HUES48 (cell line): ENCODE data around the gene TBC1D22A.

Experiments
- H3K27ac ChIP-seq: one replicate; pipeline ENCODE4 v1.7.0; 2013; ENCODE audit warnings: low read depth, low read length, inconsistent platforms
- H3K27me3 ChIP-seq: 2 replicates; pipeline ENCODE4 v1.6.1; 2013; ENCODE audit warnings: mild to moderate bottlenecking, low read length; ENCODE audit not compliant: control insufficient read depth, insufficient read depth
- H3K36me3 ChIP-seq: 2 replicates; pipeline ENCODE4 v1.6.1; 2013; ENCODE audit warnings: low read length; ENCODE audit not compliant: control insufficient read depth, insufficient read depth
- H3K4me1 ChIP-seq: 2 replicates; pipeline ENCODE4 v1.6.1; 2013; ENCODE audit warnings: mild to moderate bottlenecking, low read length; ENCODE audit not compliant: control insufficient read depth, insufficient read depth
- H3K4me3 ChIP-seq: 2 replicates; pipeline ENCODE4 v1.5.1; 2013; ENCODE audit warnings: mild to moderate bottlenecking, low read depth, low read length
- H3K9ac ChIP-seq: 2 replicates; pipeline ENCODE4 v1.6.1; 2013; ENCODE audit warnings: mild to moderate bottlenecking, low read depth, low read length, moderate library complexity
- H3K9me3 ChIP-seq: 2 replicates; pipeline ENCODE4 v1.6.1; 2013; ENCODE audit warnings: low read length; ENCODE audit not compliant: control insufficient read depth, insufficient read depth

TBC1D22A gene

DNA sequence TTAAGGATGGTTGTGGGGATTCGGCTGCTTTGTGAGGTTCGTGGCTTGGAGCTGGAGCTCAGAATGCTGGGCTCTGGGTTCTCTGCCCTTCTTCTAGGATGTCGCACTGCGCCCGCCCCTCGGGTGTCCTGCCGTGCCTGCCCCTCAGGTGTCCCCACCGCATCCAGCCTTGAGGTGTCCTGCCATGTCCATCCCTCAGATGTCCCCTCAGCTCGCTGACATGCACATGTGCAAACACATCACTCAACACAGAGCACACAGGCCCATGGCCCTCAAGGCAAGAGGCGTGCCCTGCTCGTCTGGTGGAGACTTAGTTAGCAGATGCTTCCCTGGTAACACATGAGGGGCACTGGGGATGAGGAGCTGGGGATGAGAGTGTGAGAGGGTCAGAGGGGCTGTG is 359.3 kb downstream of the TBC1D22A start:
- no peak overlapping the region for H3K27ac ChIP-seq
- H3K4me1 ChIP-seq = no peaks in the 10 kb centered on the region
- H3K36me3 ChIP-seq = no peaks in the 10 kb centered on the region
- H3K9me3 ChIP-seq = no peaks in the 10 kb centered on the region
- no peak overlapping the region for H3K4me3 ChIP-seq
- no peaks in the 10 kb centered on the region for H3K27me3 ChIP-seq
- no peak overlapping the region for H3K9ac ChIP-seq

DNA sequence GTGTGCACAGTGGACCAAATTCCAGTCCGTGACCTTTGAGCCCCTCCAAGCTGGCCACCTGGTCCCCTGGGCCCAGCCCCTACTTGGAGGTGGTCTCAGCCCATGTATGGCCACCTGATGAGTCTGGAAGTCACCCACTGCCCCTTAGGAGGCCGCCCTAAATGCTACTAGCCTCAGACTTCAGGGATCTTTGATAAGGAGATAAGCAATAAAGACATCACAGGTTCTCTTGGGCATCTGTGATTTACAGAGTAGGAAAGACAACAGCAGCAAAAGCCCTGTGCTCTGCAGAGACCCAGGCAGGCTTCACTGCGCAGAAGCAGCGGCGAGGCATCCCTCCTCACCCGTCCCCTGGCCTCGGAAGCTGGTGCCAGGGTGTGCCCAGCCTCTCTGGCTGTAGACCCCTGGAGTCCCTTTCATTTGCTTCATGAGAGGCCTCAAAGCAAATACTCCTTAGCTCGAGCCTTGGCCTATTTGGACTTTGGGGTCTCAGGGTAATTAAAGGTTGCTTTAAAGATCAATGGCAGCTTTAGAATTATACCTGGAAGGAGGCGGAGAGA is 360.1 kb downstream of the TBC1D22A start:
- no peak overlapping the region for H3K4me3 ChIP-seq
- H3K9me3 ChIP-seq = no peaks in the 10 kb centered on the region
- H3K9ac ChIP-seq = no peak overlapping the region
- no peaks in the 10 kb centered on the region for H3K36me3 ChIP-seq
- no peak overlapping the region for H3K27ac ChIP-seq
- no peaks in the 10 kb centered on the region for H3K27me3 ChIP-seq
- no peaks in the 10 kb centered on the region for H3K4me1 ChIP-seq

DNA sequence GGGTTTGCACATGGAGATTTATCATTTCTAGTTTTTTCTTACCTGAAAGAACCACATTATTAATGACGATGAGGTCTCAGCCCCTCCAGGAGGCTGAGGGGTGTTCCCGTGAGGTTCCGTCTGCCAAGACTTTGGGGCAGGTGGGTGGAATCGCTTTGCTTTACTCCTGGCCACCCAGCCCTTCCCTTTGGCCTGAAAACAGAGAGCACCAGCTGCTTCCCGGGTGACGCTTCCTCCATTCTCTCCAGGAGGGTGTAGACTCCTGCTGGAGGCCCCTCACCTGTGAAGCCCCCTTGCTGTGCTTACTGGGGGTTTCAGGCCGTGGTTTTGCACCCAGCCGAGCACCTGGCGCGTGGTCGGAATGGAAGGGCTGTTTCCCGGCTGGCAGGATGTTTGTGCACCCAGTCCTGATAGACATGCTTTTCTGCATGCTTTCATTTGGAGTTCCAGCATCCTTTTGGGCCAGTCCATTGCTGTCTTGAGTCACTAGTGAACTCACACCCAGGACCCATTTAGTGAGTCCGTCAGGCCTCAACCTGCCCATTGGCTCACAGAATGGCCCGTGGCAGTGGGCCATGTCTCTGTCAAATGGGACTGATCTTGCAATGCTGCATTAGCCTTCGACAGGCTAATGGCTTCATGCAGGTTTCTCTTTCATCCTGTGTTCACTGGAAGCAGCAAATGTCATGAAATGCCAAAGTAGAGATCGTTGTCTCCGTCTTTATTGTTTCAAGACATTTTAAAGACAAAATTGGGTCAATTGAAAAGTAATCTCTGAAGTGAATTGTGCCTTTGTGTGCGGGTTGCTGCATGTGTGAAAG is 360.8 kb downstream of the TBC1D22A start:
- Histone ChIP-seq H3K27ac (no peak overlapping the region), H3K36me3 (no peaks in the 10 kb centered on the region), H3K27me3 (no peaks in the 10 kb centered on the region), H3K4me3 (no peak overlapping the region), H3K4me1 (no peaks in the 10 kb centered on the region), H3K9me3 (no peaks in the 10 kb centered on the region), H3K9ac (no peak overlapping the region)

DNA sequence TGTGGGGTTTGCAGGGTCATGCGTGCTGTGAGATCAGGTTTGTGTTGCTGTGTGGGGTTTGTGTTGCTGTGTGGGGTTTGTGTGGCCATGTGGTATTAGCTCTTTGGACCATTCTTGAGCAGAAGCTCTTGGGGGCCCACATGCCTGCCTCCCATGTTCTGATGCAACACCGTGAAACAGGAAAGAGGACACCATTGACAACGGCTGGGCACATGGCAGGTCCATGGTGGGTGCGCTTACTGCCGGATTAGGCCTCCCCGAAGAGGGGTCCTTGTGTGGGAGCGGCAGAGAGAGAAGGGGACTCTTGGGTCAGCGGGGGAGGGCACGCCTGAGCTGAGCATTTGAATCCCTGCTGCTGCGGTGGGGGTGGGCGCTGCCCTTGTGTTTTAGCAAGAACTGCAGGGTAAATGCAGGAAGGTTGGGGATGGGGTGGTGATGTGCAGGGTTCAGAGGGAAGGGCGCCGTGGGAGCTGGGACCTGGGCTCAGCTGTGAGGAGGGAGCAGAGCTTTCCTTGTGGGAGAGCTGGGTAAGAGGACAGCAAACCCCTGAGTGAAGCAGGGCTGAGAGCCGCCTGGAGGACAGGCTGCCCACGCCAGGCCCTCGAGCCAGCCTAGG is 361.5 kb downstream of the TBC1D22A start:
- H3K27me3 ChIP-seq = no peaks in the 10 kb centered on the region
- H3K4me1 ChIP-seq = no peaks in the 10 kb centered on the region
- no peaks in the 10 kb centered on the region for H3K36me3 ChIP-seq
- no peak overlapping the region for H3K27ac ChIP-seq
- H3K4me3 ChIP-seq = no peak overlapping the region
- H3K9ac ChIP-seq = no peak overlapping the region
- H3K9me3 ChIP-seq = no peaks in the 10 kb centered on the region

DNA sequence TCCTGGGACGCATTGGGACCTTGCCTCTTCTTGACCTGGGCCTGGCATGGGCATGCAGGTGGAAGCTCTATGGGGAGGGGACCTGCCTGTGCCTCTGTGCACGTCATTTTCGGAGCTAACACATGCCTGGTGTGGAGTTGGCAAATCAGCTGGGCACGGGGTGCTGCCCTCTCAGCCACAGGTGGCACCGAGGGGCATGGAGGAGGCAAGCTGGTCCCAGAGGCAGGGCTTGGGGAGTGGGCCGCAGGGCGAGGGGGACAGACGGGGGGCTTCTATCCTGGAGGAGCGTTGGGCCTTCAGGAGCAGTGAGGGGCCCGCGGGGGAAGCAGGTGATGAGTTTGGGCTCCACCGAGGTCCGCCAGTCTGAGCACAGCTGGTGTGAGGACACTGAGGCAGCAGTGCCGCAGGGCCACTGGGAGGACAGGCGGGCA is 362.0 kb downstream of the TBC1D22A start:
- Histone ChIP-seq H3K27me3 (no peaks in the 10 kb centered on the region), H3K9ac (no peak overlapping the region), H3K9me3 (no peaks in the 10 kb centered on the region), H3K4me1 (no peaks in the 10 kb centered on the region), H3K4me3 (no peak overlapping the region), H3K36me3 (no peaks in the 10 kb centered on the region), H3K27ac (no peak overlapping the region)

DNA sequence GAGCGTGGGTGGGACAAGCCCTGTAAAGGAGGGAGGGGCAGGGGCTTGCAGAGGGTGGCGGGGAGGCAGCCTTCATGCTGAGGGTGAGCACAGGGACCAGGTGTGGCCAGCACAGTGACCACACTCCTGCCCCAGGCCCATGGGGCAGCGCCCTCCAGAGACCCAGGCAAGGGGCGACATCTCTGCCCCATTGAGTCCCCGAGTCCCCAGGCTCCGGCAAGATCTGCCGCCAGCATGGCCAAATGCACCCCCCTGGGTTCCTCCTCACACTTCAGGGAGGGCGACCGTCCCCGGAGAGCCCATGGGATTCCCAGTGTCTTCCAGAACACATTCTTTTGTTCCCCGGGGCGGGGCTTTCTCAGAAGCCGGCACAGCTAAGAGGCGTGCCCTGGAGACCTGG is 362.5 kb downstream of the TBC1D22A start:
- Histone ChIP-seq H3K9me3 (no peaks in the 10 kb centered on the region), H3K4me1 (no peaks in the 10 kb centered on the region), H3K27ac (no peak overlapping the region), H3K4me3 (no peak overlapping the region), H3K36me3 (no peaks in the 10 kb centered on the region), H3K9ac (no peak overlapping the region), H3K27me3 (no peaks in the 10 kb centered on the region)

DNA sequence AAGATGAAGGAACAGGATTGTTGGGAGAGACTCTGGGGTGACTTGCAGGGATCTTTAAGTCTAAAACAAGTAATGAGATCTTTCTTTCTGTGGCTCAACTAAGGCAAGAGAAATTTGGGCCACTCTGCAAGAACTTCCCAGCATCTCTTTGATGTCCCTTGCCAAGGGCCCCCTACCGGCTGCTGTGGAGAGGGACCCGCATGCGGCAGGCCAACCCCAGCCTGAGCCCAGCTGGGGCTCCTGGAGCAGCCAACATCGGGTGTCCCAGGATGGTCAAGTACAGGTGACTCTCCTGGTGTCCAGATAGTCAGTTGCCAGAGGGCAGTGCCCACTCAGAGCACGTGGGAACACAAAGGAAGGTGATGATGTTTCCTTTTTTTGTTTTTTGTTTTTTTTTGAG is 363.2 kb downstream of the TBC1D22A start:
- Histone ChIP-seq H3K27ac (no peak overlapping the region), H3K4me1 (no peaks in the 10 kb centered on the region), H3K4me3 (no peak overlapping the region), H3K36me3 (no peaks in the 10 kb centered on the region), H3K27me3 (no peaks in the 10 kb centered on the region), H3K9ac (no peak overlapping the region), H3K9me3 (no peaks in the 10 kb centered on the region)

DNA sequence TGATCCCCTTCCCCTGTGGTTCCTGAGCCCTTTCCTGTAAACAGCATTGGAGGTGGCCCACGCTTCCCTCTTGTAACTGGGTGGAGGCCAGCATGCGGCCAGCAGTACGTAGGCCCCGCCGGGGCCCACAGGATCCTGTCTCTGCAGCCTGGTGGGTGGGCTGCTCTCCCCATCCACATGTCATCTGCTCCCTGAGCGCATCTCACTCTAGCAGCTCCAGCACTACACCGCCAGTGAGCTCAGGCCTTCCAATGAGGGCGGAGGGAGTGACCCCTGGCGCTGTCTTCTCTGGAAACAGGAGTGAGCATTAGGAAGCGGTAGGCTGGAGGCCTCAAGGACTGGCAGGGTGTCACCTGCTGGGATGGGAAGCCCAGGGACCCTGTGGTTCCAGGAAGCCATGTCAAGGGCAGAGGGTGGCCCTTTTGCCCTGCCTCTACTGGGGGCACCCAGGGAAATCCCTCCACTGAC is 363.9 kb downstream of the TBC1D22A start:
- no peaks in the 10 kb centered on the region for H3K36me3 ChIP-seq

DNA sequence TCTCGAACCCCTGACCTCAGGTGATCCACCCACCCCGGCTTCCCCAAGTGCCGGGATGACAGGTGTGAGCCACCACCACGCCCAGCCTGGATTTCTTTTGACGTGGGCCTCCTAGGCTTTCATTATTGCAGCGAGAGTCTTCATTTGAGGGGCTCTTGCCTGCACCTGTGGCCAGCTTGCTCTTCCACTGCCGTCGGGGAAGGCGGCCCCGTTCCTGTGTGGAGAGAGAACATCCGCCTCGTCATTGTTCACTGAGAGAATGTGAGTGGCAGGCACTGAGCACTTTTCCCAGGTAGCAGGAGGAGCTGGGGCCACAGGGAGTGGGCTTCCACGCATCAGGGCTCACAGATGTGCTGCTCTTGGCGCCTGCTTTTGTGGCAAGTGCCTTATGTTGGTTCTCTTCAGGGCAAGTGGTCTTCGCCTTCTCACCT is 365.0 kb downstream of the TBC1D22A start:
- Histone ChIP-seq H3K9ac (no peak overlapping the region), H3K9me3 (no peaks in the 10 kb centered on the region), H3K36me3 (no peaks in the 10 kb centered on the region), H3K4me1 (no peaks in the 10 kb centered on the region), H3K27ac (no peak overlapping the region), H3K27me3 (no peaks in the 10 kb centered on the region), H3K4me3 (no peak overlapping the region)

More for the DNA sequence above, 363.9 kb downstream of the TBC1D22A start:
- Histone ChIP-seq H3K4me1 (no peaks in the 10 kb centered on the region), H3K9me3 (no peaks in the 10 kb centered on the region), H3K27ac (no peak overlapping the region), H3K4me3 (no peak overlapping the region), H3K27me3 (no peaks in the 10 kb centered on the region), H3K9ac (no peak overlapping the region)

DNA sequence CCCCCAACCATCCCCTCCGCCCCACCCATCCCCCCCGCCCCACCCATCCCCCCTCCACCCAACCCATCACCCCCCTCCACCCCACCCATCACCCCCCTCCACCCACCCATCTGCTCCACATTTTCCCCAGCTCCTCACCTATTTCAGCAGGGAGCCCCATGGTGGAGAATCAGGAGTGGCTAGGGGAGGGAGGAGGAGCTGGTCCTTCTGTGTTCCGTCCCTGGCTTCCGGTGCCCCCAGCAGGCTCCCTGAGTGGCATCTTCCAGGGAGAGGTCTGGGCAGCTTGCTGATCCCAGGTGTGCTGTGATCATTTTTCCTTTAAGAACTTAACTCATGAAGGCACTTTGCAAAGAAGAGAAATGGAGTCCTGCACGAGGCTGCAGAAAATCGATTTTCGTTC is 365.8 kb downstream of the TBC1D22A start:
- Histone ChIP-seq H3K4me3 (no peak overlapping the region), H3K27ac (no peak overlapping the region)

DNA sequence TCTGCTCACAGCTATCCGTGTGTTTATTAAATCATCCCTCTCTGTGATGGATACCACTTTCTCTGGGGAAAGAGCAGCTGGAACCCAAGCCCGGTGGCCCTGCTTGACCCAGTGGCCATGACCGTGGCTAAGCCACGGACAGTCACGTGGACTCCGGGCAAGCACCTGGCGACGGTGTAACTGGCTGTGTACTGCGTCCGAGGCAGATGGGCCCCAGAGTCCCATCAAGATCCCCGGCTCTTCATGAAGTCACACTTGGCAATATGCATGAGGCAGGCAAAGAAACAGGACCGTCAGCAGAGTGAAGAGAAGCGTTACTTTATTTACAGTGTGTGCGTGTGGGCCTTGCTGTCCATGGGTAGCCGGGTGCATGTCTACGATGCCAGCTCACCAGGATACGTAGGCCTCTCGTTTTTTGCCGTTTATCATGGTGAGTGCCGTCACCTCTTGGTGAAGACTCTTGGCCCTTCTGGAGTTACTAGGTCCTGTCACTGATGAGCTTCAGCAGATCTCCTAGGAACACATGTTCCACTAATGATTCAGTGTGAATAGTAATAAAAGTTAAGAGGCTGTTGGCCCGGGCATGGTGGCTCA is 366.3 kb downstream of the TBC1D22A start:
- Histone ChIP-seq H3K27ac (no peak overlapping the region), H3K4me1 (no peaks in the 10 kb centered on the region), H3K9me3 (no peaks in the 10 kb centered on the region), H3K4me3 (no peak overlapping the region), H3K27me3 (no peaks in the 10 kb centered on the region), H3K9ac (no peak overlapping the region), H3K36me3 (no peaks in the 10 kb centered on the region)

More for the DNA sequence above, 365.8 kb downstream of the TBC1D22A start:
- H3K36me3 ChIP-seq = no peaks in the 10 kb centered on the region
- no peaks in the 10 kb centered on the region for H3K4me1 ChIP-seq
- no peaks in the 10 kb centered on the region for H3K9me3 ChIP-seq
- no peaks in the 10 kb centered on the region for H3K27me3 ChIP-seq
- no peak overlapping the region for H3K9ac ChIP-seq
